Non-pigmented ciliary epithelial cell (primary cell): ENCODE results near the gene LGALS12.
"Not testable (repeated sequence)": the region's sequence is repeated elsewhere in the genome, so short reads cannot be mapped to it uniquely, and the experiment has no call there.

Experiments used
- DNase-seq: peaks from one replicate; pipeline ENCODE4 v3.0.0-alpha.2; 2010; ENCODE audit warnings: low read depth

Gene LGALS12

DNA sequence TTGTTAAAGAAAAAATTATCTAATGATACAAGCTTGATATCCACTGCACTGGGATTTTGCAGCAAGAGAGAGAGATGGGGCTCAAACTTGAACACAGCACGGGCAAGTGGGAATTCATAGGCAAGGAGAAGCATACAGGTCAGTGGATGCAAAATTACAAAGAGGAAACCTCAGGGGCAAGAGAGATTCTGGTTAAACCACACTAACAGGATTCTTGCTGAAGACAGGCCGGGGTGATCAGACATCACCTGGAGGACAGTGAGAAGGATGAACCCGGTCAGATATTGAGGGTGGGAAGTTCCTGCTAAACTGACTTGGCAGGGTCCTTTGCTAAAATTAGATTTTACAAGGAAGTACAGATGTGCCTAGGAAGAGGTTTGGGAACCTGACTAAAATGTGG, 28.2 kb downstream of the LGALS12 start:
- DNase-seq, result no peak

DNA sequence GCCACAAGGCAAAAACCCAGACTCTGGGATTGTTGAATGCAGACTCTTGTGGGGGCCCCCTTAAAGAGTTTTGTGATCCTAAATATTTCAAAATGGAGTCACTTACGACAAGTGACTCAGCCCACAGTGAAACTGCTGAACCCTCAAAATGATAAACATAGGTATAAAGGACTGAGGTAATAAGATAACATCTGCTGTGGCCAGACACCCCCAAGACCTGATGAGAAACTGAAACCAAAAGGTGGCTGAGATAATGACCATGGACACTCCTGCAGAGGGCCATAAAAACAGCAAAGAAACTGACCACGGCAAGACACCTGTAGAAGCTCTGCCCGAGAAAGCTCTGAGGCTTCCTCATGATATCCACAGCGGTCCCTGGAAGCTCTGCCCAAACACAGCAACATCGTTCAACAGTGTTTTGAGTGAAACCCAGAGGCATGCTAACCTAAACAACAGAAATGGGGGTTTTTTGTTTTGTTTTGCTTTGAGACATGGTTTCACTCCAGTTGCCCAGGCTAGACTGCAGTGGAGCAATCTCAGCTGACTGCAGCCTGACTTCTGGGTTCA, 29.1 kb downstream of the LGALS12 start:
- no peak for DNase-seq

DNA sequence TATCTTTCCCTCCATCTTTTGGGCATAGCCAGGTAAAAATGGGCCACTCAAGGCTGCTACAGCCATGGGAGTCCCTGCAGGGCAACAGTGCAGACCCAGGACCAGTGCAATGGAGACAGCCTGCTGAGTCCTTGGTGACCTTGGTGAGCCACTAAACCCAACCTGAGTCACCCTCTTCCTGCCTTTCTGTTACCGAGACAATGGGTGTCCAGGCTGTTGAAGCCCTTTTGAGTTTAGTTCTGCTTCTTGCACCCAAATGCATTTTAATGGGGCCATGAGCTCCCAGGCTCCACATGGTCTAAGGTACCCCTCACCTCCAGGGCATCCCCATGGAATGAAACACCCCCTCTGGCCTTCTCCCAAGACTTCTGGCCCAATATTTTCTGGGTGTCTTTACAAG, 29.9 kb downstream of the LGALS12 start:
- no peak for DNase-seq

DNA sequence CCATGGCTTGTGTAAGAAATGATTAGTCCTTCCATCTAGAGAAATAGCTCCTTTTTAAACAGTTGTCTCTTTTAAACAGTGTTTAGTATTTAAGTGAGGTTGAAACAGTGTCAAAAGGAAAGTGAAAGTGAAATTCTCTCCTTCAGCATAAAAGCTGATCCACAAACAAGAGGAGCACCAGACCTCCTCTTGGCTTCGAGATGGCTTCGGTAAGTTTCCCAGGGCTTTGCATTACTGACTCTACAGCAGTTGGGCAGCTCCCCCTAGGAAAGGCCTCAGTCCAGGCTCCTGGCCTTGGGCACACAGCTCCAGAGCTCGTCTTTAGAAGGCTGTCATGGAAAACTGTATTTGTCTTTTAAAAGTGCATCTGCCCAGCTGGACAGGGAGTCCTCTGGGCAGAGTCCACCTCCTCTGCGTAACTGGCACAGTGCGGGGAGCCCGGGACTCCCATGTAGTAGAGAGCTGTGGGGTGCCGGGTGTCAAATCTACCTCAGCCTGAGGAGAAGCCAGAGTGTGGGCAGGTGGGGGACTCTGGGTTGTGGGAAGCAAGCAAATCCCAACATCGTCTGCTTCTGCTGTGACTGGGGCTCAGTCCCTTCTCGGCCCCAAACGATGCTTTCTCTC, 30.9 kb downstream of the LGALS12 start, which contains the start of gene PLAAT4:
Gene PLAAT4 (plus strand): TSS at position 140 of the 624 bp plus-strand sequence. CDS start 61 bp downstream, at position 201.
- DNase-seq, result no peak

DNA sequence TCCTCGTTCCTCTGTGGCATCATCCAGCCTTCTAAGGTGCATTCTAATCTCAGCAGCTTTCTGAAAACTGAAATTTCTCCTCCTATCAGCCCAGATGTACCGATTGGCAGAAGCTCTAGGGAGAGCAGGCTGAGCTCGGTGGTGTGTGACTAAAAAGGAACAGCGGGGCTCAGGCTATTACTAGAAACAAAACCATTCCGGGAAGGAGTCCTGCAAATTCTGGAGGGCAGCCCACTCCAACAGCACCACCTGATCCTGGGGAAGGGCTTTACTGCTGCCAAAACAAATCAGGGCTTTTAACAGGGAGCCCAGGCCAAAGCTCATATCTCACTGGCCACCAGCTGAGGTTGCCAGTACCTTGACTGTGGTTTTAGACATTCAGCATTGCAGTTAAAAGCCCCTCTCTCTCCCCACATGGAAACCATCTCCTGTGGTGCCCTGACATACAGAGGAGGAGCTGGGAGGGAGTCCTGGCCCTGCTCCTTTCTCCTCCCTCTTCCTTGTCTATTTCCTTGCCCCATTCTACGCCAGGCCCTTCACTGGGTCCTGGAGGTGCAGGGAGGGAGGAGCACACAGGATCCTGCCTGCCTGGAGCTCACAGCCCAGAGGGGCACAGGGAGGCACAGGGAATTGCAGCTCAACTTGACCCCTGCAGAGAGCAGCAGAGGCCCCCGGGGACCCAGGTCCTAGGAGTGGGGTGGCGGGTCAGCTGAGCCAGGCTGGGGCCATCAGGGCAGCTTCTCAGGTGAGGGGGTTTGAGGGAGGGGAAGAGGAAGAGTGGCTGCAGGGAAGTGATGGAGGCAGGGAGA, 31.6 kb downstream of the LGALS12 start:
- DNase-seq, result no peak

DNA sequence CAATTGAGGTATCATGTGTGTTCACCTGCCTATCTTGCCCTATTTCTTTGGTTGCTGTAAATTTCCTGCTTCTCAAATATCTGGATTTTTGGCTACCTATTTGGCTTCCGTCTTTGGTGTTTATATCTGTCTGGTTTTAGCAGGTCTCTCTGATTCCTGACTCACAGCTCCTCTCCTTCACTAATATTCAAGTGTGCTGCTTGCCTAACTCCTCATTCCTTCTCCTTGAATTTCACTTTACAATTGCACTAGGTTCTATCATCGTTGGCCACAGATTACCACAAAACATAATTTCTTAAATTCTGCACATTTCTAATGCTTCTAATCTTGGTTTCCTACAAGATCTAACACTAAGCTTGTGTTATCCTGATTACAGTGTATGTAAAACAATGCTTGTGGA, 36.6 kb downstream of the LGALS12 start:
- DNase-seq, result not testable (repeated sequence)

DNA sequence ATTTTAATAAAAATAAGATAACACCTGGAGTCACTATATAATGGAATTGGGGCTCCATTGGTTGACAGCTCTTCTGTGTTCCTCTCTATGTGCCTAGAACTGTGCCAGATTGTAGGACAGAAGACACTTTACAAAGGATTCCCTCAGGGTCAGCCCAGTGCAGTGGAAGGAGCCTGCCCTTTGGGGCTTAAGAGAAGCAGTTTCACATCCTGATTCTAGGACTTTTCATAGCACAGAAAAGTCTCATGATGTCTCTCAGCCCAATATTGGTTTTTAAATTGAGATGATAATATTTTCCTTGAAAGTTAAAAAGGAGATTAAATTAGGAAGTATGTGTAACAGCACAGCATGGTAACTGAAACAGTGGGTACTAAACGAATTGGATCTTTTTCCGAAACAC, 37.8 kb downstream of the LGALS12 start:
- DNase-seq, result no peak

DNA sequence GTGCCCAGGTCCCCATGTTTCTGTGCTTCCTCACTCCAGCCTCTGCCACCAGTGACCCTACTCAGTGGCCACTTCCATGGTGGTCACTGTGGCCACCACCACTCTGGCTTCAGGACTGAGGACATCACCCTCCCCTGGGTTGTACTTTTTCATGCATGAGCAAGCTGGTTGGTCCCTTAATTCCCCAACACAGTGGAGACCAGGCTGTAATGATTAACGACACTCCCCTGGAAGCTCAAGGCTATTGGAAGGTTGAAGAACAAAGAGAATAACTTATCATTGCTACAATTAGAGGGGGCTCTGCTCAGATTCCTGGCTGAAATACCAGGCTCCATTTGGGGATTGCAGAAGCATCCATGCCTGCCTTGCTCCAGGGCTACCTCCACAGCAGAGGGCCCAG, 41.2 kb downstream of the LGALS12 start:
- DNase-seq, result no peak

DNA sequence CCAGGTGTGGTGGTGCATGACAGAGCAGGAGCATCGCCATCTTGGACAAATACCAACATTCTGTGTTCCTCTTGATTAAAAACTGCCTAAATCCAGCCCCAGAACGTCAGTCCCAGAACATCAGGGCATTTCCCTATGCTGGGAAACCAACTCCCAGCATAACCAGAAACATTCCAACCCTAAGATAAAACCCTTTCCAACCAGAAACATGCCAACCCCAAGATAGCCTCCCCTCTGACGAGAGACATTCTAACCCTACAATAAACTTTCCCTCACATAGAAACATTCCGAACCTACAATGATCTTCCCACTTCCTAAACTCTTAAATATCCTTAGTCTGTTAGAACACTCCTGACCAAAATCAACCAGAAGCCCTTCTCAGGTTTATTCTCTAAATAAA, 42.3 kb downstream of the LGALS12 start:
- no peak for DNase-seq

DNA sequence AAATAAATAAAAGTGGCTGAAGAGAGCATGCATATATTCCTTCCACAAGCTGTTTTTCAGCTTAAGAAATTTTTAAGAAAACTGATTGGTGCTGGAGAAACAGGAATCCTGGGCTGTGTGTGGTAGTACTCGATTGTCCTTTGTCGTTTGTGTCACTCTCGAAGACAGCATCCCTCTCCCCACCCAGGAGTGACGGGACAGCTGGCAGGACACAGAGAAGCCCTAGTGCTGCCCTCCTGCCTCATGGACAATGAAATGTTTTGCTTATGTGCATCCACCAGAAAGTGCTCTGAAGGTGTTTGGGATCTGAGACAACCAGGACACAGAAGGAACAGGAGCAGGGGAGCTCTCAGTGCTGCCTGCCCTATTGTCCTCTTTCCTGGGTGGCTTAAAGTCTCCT, 43.5 kb downstream of the LGALS12 start:
- DNase-seq, result no peak

DNA sequence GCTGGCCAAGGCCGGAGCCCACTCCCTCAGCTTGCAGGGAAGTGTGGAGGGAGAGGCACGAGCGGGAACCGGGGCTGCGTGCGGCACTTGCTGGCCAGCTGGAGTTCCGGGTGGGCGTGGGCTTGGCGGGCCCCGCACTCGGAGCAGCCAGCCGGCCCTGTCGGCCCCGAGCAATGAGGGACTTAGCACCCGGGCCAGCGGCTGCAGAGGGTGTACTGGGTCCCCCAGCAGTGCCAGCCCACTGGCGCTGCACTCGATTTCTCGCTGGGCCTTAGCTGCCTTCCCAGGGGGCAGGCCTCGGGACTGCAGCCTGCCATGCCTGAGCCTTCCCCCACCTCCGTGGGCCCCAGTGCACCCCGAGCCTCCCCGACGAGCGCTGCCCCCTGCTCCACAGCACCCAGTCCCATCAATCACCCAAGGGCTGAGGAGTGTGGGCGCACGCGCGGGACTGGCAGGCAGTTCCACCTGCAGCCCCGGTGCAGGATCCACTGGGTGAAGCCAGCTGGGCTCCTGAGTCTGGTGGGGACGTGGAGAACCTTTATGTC, 44.3 kb downstream of the LGALS12 start:
- DNase-seq, result not testable (repeated sequence)

DNA sequence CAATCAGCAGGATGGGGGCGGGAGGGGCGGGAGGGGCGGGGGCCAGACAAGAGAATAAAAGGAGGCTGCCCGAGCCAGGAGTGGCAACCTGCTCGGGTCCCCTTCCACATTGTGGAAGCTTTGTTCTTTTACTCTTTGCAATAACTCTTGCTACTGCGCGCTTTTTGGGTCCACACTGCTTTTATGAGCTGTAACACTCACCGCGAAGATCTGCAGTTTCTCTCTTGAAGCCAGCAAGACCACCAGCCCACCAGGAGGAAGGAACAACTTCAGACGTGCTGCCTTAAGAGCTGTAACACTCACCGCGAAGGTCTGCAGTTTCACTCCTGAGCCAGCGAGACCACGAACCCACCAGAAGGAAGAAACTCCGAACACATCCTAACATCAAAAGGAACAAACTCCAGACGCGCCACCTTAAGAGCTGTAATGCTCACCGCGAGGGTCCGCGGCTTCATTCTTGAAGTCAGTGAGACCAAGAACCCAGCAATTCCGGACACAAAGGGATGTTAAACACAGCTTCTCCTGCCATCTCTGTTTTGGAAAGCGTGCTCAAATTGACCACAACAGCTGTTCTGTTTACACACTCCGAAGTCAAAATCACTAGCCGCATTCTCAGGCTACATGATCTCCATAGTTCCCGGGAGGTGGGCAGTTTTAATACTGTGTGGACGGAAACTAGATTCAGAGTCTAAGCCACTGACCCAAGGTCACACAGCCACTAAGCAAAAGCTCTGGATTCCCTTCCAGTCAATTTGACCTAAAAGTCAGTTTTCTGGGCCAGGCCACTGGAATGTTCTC, 45.4 kb downstream of the LGALS12 start:
- DNase-seq, result no peak

DNA sequence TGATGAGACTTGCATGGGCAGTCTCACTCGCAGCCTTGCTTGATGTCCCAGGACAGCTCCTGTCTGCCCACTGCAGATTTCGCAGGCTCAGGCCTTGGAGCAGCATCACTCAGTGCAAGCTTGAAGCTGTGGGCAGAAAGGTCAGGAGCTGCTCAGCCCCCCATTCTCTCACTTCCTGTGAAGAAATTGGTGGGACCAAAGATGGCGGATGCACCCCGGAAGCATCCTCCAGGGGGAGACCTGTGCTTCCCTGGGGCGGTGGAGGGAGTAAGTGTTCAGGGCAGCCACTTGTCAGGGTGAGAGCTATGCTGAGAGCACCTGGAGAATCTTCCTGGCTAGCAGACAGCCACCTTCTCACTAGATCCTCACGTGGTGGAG, 46.0 kb downstream of the LGALS12 start:
- no peak for DNase-seq

DNA sequence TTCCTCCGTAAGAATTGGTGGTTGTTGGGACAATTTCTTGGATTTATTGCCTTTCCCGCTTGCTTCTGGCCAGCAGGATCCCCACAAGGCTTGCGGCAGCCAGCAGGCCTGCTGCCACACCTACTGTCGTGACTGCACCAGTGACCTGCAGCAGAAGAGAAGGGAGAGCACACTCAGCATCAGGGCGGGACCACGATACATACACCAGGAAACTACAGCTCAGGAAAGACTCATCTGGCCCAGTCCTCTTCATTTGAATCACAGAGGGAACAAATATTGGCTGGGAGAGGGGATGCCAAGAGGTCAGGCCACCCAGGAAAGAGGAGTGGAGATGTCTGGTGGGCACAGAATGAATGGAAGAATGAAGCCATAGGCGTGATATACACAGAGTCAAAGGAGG, 47.0 kb downstream of the LGALS12 start:
- DNase-seq, result no peak

DNA sequence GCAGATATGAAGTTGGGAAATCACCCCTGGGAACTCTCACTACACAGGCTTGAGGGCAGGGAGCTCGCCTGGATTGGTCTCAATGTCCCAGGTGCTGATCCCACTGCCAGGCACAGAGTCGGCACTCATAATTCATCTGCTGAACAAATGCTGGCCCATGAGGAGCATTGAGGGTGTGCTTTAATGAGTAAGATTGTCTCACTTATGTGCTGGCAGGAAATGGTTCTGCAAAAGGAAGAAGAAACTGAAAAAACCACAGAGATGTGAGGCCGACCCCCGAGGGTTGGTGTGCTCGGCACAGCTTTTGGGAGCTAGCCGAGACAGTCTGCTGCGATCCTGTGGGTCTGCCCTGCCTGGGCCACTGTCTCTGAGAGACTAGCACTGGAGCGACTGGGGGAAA, 47.9 kb downstream of the LGALS12 start:
- no peak for DNase-seq

DNA sequence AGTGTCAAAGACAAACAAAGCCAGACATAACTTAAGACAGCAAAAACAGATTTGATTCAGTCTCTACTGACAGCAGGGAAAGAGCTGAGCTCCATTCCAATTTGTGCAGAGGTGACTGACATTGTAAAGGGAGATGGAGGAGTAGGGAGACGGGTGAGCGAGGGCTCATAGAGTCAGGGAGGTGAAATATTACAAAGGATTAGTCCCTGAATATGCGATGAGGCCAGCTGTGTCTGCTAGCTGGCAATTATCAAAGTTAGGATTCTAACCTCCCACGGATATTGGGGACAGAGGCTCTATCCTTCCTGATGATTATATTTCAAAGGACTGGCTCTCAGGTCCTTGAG, 49.0 kb downstream of the LGALS12 start:
- no peak for DNase-seq

DNA sequence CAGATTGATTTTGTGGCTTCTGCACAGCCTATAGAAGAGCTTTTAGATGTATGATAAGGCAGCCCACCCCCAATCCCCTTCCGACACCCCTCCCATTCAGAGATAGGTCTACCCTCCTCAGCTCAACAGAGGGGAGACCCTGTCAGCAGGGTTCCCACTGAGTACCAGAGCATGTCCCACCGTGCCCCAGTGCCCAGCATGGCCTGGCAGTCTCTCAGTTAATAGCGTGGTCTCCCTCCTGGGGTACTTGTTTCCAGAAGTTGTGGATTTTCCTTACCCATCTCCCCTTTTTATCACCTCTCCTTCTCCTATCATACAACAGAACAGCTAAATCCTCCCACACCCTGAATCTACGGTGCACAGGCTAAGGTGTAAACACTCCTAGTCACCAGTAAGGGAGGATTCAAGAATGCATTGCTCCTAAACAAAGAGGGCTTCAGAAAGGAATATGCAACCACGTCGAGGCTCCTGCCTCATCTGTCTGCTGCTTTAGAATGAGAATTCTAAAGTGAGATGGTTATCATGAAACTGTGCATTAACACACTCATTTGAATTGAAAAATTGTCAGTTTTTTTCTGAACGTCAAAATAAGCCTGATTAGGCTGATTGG, 50.6 kb downstream of the LGALS12 start:
- DNase-seq, result no peak

DNA sequence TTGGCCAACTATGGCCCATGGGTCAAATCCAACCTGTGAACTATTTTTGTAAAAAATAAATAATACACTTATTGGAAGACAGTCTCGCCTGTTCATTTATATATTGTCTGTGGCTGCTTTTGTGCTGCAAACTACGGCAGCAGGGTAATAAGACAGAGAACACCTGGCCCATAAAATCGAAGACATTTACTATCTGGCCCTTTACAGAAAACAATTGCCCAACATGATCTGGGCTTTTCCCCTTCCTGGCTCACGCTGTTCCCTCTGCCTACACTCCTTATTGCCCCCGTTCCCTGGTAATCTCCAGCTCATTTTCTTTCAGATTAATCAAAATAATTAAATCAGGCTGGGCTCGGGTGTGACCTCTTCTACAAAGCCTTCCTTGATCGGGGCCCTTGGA, 51.7 kb downstream of the LGALS12 start:
- DNase-seq, result no peak

DNA sequence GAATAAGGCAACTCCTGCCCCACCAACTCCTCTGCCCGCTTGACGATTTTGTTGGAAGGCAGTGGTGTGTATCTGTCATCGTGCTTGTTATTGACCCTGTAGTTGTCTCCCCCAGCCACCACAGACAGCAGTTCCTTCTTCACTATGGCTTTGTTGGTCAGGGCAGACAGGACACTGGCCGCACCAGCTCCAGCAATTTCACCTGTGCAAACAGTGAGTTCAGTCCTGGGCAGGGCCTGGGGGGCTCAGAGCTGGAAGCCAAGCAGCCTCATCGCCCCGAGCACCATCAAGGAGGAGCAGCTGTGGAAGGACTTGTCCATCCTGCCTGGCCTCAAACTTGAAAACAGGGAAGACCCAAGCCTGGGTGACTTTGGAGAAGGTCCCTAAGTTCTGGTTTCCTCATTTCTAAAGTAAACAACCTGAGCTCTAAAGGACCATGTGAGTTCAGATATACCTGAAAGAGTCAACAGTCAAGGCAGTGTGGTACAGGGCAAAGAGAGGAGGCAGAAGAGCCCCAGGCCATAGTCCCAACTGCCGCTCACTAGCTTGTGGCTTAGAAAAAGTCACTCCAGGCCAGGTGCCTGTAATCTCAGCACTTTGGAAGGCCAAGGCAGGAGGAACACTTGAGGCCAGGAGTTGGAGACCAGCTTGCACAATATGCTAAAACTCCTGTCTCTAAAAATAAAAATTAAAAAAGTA, 52.7 kb downstream of the LGALS12 start:
- no peak for DNase-seq

DNA sequence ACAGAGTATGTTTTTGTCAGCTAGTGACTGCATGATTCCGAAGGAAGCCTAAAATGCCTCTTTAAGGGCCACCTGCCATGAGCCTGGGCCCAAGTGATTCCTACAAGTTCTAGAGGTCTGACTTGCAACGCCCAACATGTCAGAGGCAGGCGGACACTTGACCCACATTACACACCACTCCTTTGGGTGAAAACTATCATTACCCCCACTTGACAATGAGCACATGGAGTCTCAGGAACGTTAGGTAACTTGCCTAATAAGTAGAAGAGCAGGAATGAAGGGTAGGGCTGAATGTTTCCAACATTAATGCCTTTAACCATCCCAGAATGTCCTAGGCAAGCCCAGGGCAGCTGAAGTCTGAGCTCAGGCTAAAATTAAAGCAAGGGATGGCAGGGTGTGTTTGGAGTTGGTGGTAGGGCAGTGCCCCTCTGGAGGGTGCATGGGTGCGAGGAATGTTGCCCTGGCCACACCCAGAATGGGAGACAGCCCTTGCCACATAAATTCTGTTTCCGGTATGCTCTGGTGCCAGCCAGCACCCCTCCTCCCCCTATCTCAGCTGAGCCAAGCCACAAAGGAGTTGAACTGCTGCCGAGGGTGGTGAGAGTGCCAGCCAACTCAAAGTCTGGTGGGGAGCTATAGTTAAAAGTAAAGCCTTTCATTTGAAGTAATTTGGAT, 54.8 kb downstream of the LGALS12 start:
- no peak for DNase-seq
